HFFc6 (cell line): ENCODE results near the gene SLC11A2. TPM values are rescaled to one million over a fixed set of nuclear protein-coding genes. Genes with fewer than 3 reads are reported as not detected.
A peak's percentile ranks its signal among the peaks of the same experiment; 100 is the strongest.

Source experiments
- DNase-seq: peaks from one replicate; pipeline ENCODE4 v3.0.0-alpha.2; 2018
- H3K27ac Mint-ChIP-seq: 2 replicates; pipeline ENCODE4 v1.8.0; 2020; ENCODE audit warnings: mild to moderate bottlenecking, mixed read lengths
- H3K27me3 Mint-ChIP-seq: 2 replicates; pipeline ENCODE4 v1.8.0; 2021; ENCODE audit warnings: mild to moderate bottlenecking, moderate library complexity, mixed read lengths; ENCODE audit not compliant: insufficient read depth
- H3K36me3 Mint-ChIP-seq: 2 replicates; pipeline ENCODE4 v1.8.0; 2021; ENCODE audit warnings: low read depth, mixed read lengths
- H3K4me1 Mint-ChIP-seq: 2 replicates; pipeline ENCODE4 v1.8.0; 2020; ENCODE audit warnings: low read depth, mixed read lengths
- H3K4me3 Mint-ChIP-seq: 2 replicates; pipeline ENCODE4 v1.8.0; 2020; ENCODE audit warnings: mild to moderate bottlenecking, moderate library complexity, mixed read lengths
- H3K9me3 Mint-ChIP-seq: 2 replicates; pipeline ENCODE4 v1.8.0; 2020; ENCODE audit warnings: mild to moderate bottlenecking, mixed read lengths
- total RNA-seq, 6 experiments: library from RNA; stranded (reverse); fragmentation: NEBNext Ultra II Directional; extraction: Animal tissue kit (Norgen Biotek cat#: 25700); gene quantifications; 2 replicates in 1 of 6; 3 replicates in 5 of 6; pipeline ENCODE4 v1.2.3, GENCODE V29; 2021
- TF ChIP-seq, protein P1 (sequence below): fragments of 200-600 bp; sonication (generic); IDR thresholded peaks from 2 replicates; pipeline ENCODE4 v1.5.0; 2021; ENCODE audit warnings: antibody characterized with exemption, mild to moderate bottlenecking

SLC11A2 gene
- total RNA-seq, 6 experiments from 2014 or later, result 32.0 to 37.4 (median 34.0) TPM

DNA sequence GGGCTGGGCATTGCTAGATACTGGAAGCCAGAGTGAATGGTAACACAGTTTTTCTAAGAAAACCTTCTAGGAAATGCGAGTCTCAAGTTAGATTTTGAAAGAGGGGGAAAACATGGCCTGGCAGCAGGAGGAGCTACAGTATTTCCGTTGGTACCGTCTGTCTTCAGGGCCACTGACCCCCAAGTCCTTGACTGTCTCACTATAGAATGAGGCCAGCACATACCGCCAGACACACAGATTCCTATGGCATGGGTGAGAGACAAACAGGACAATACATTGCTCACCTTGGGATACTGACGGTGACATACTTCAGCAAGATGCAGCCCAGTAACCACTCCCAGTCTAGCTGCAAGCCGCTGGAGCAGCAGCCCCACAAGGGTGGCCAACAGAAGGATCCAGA, 21.7 kb downstream of the SLC11A2 start:
- H3K36me3 Mint-ChIP-seq, result peaks cover 31% of the 10 kb centered on the region
- H3K27me3 Mint-ChIP-seq, result no peaks in the 10 kb centered on the region
- DNase-seq, result no peak
- no peak overlapping the region for H3K4me3 Mint-ChIP-seq
- no peaks in the 10 kb centered on the region for H3K9me3 Mint-ChIP-seq
- no peak overlapping the region for H3K27ac Mint-ChIP-seq
- peaks cover 11% of the 10 kb centered on the region for H3K4me1 Mint-ChIP-seq
- TF ChIP-seq, protein P1, sequence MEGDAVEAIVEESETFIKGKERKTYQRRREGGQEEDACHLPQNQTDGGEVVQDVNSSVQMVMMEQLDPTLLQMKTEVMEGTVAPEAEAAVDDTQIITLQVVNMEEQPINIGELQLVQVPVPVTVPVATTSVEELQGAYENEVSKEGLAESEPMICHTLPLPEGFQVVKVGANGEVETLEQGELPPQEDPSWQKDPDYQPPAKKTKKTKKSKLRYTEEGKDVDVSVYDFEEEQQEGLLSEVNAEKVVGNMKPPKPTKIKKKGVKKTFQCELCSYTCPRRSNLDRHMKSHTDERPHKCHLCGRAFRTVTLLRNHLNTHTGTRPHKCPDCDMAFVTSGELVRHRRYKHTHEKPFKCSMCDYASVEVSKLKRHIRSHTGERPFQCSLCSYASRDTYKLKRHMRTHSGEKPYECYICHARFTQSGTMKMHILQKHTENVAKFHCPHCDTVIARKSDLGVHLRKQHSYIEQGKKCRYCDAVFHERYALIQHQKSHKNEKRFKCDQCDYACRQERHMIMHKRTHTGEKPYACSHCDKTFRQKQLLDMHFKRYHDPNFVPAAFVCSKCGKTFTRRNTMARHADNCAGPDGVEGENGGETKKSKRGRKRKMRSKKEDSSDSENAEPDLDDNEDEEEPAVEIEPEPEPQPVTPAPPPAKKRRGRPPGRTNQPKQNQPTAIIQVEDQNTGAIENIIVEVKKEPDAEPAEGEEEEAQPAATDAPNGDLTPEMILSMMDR, result no peak

DNA sequence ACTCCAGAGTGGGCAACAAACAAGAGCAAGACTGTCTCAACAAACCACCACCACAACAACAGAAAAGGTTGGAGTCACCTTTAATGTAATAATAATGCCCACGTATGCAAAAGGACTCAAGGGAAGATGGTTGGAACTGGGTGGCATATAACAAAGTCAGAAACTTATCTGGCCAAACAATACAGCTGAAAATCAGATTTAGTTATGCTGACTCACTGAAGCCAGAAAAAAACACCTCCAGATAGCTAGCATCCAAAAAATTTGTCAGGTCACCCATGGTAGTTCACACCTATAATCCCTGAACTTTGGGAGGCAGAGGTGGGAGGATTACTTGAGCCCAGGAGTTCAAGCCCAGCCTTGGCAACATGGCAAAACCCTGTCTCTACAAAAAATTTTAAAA, 24.4 kb downstream of the SLC11A2 start:
- TF ChIP-seq, protein P1, result no peak
- Mint-ChIP-seq H3K9me3 (no peaks in the 10 kb centered on the region), H3K36me3 (peaks cover 28% of the 10 kb centered on the region), H3K4me3 (no peak overlapping the region), H3K27ac (no peak overlapping the region), H3K4me1 (peaks cover 11% of the 10 kb centered on the region), H3K27me3 (peaks cover 1% of the 10 kb centered on the region; the same call in 1 of the 2 replicates)
- DNase-seq, result no peak

DNA sequence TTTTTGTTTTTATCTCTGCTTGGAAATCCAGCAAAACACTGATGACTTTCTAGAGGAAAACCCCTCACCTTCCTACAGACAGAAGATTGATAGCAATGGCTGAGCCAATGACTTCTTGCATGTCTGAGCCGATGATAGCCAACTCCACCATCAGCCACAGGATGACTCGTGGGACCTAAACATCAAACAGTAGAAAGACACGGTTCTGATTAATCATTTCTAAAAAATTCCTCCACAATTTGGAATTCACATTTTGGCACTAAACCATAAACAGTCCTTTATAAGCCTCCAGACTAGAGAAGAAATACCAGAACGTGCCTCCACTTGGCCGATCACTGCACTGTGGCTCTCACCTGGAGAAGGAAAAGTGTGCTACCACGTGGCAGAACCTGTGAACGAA, 25.9 kb downstream of the SLC11A2 start:
- TF ChIP-seq, protein P1, result no peak
- peaks cover 1% of the 10 kb centered on the region; the same call in 1 of the 2 replicates for H3K27me3 Mint-ChIP-seq
- H3K36me3 Mint-ChIP-seq, result peaks cover 25% of the 10 kb centered on the region
- H3K27ac Mint-ChIP-seq, result no peak overlapping the region; the same call in 1 of the 2 replicates
- no peak overlapping the region for H3K4me3 Mint-ChIP-seq
- H3K4me1 Mint-ChIP-seq, result peaks cover 11% of the 10 kb centered on the region
- H3K9me3 Mint-ChIP-seq, result no peaks in the 10 kb centered on the region
- DNase-seq, result peak; percentile 51

DNA sequence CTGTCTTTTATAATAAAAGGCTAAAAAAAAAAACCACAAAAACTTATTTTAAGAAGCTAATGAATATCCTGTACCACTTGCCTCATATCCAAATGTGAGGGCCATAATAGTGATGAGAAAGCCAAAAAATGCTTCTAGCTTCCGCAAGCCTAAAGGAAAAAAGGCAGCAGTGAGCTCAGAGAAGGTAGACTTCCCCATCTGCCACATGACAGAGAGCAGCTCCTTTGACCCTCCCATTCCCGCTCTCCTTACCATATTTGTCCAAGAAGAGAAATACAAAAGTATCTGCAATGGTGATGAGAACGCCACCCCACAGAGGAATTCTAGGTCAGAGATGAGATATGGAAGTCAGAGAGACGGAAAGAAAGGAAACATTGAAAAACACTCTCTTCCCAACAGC, 27.1 kb downstream of the SLC11A2 start:
- H3K27ac Mint-ChIP-seq, result no peak overlapping the region
- peaks cover 1% of the 10 kb centered on the region; the same call in 1 of the 2 replicates for H3K27me3 Mint-ChIP-seq
- H3K36me3 Mint-ChIP-seq, result peaks cover 27% of the 10 kb centered on the region
- TF ChIP-seq, protein P1, result no peak
- no peak overlapping the region for H3K4me3 Mint-ChIP-seq
- no peaks in the 10 kb centered on the region for H3K9me3 Mint-ChIP-seq
- peaks cover 11% of the 10 kb centered on the region for H3K4me1 Mint-ChIP-seq
- DNase-seq, result no peak

DNA sequence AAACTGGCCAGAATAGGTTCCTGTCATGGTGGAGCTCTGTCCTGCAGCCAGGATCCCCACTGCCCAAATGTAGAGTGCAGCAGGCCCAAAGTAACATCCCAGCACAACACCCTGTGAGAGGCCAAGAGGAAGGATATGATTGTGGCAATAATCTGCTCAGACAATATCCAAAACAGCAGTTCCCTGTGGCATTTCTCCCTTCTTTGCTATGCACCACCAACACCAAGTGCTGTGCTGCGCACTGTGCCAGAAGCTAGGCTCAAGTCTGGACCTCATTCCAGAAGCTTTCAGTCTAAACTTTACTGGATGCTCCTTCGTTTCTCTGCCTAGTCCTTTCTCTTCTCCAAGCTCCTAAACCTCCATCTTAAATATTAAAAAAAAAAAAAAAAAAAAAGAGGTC, 33.4 kb downstream of the SLC11A2 start:
- no peaks in the 10 kb centered on the region for H3K9me3 Mint-ChIP-seq
- TF ChIP-seq, protein P1, result no peak
- H3K27ac Mint-ChIP-seq, result no peak overlapping the region
- peaks cover 9% of the 10 kb centered on the region for H3K4me1 Mint-ChIP-seq
- peaks cover 3% of the 10 kb centered on the region; the same call in 1 of the 2 replicates for H3K27me3 Mint-ChIP-seq
- DNase-seq, result no peak
- no peak overlapping the region for H3K4me3 Mint-ChIP-seq
- H3K36me3 Mint-ChIP-seq, result peaks cover 29% of the 10 kb centered on the region

DNA sequence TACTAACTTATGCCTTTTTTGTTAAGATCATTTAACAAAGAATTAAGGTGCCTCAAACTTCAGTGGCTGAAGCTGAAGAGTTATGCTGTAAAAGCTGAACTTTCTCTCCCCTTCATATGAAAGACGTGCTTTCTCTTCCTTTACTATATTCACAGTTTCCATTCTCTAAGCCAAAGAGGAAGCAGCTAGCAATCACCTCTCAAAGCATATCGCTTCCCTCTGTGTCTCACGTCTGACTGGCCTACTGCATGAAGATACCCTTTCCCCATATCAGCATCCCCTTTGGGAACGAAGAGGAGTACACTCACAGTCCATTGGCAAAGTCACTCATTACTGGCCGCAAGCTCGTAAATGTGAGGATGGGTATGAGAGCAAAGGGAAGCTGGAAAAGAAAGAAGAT, 34.9 kb downstream of the SLC11A2 start:
- peaks cover 25% of the 10 kb centered on the region for H3K36me3 Mint-ChIP-seq
- TF ChIP-seq, protein P1, result no peak
- peaks cover 3% of the 10 kb centered on the region; the same call in 1 of the 2 replicates for H3K27me3 Mint-ChIP-seq

More for the DNA sequence above, 34.9 kb downstream of the SLC11A2 start:
- Mint-ChIP-seq H3K9me3 (no peaks in the 10 kb centered on the region), H3K4me3 (no peak overlapping the region), H3K27ac (no peak overlapping the region), H3K4me1 (peaks cover 23% of the 10 kb centered on the region)
- DNase-seq, result no peak
